GM19397 (cell line): ENCODE measurements around the gene RELN.

Experiments
- ATAC-seq: cut with Tn5 transposase; IDR thresholded peaks from one replicate; pipeline ENCODE4 v1.9.1; 2021; ENCODE audit warnings: mild to moderate bottlenecking, moderate library complexity; ENCODE audit not compliant: unreplicated experiment

The RELN gene

DNA sequence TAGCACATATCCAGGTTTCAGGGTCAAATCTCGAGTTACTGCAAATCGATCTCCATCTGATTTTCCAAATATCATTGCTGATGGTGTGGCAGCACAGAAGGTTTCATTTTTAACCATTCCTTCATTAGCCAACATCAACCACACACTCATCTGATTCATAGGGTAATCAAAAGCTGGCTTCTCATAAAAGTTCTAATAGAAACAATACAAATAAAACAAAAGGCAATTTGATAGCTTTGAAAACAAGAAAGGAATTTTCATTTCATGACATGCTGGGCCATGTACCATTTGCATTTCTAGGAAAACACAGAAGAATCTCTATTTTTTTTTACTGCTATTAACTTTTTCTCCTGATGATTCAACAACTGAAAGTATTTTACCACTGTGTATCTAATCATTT is 395.8 kb downstream of the RELN start:
- ATAC-seq, result no peak

DNA sequence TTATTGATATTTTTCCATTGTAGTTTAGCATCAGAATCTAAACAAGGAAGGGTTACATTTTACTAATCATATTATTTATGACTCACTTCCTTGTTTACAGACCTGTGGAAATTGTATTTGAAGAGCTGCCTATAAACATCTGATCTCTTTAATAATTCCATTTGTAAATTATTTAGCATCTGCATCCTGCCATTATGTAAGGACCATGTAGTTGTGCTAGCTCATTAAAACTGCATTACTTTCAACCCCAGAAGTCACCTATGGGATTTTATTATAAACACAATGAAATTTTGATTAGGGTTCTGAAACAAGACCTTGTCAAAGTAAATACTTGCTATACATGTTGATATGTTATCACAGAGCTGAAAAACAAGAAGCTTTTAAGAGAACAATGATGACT is 396.6 kb downstream of the RELN start:
- no peak for ATAC-seq

DNA sequence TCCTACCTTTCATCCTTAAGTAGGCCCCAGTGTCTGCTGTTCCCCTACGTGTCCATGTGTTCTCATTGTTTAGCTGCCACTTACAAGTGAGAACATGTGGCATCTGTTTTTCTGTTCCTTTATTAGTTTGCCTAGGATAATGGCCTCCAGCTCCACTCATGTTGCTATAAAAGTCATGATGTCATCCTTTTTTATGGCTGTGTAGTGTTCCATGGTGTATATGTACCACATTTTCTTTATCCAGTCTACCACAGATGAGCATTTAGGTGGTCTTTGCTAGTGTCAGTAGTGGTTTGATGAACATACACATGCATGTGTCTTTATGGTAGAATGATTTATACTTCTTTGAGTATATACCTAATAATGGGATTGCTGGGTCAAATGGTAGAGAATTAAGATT is 397.3 kb downstream of the RELN start:
- no peak for ATAC-seq

DNA sequence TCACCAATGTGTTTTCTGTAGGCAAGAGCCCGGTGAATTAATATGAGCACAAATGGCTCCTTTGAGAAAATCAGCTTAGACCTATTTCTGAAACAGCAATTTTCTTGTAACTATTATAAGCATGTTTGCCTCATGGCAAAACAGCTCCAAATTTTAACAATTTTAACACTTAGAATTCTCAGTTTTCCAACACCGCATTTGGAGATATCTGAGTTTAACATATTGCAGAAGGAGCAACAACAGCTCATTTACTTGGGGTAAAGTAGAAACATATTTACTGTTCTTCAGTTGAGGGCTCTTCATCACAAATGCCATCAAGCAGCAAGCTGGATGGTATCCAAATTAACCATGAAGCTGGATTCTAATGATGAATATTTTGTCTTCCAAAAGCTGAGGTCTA is 409.4 kb downstream of the RELN start:
- no peak for ATAC-seq

DNA sequence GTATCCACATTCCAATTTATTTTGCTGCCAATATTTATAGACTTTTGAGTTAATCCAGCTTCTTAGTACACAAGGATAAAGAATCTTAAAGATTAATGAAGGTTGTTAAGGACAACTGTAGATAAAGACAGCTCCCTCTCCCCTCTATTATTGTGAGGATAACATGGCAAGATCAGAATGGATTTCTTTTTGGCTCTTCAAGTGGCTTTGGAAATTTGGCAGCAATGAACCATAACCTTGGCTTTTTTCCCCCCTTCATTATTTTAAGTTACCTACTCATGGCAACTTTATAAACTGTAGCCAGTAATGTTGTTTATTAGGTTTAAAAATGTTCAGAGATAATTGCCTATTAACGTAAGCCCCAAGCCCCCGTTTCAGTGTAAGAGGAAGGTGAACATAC is 412.4 kb downstream of the RELN start:
- no peak for ATAC-seq

DNA sequence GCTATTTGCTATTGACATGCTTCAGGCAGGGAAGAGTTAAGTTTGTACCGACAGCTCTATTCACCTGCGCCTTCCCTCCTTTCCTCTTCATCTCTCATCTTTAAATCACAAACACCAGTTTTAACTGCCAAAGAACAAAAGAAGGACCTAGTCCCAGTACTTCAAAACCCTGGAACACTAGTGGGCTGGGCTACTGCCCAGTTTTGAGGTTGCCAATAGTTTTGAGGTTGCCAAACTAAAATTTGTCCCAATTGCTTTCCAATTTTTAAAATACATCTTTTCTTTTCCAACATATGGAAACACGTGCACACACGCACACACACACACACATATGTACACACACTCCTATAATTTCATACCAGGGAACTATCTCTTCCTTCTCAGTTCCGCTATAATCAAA is 412.8 kb downstream of the RELN start:
- no peak for ATAC-seq

DNA sequence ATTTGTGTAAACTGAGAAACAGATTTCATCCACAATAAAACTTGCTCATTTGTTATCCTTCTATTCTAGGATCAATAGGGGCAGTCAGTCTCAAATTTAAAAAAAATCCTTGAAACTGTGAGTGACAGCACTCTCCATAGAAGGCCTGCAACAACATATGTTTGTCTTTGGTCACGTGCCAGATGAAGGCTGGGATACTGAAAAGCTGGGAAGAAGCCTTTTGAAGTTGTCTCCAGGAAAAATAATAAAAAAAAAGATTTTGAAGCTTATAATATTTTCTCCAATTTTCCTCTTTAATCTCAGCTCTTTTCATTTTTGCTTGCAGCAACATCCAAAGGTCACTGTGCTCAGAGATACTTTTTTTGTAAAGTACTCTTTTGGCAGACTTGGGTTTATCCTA is 414.9 kb downstream of the RELN start:
- no peak for ATAC-seq

DNA sequence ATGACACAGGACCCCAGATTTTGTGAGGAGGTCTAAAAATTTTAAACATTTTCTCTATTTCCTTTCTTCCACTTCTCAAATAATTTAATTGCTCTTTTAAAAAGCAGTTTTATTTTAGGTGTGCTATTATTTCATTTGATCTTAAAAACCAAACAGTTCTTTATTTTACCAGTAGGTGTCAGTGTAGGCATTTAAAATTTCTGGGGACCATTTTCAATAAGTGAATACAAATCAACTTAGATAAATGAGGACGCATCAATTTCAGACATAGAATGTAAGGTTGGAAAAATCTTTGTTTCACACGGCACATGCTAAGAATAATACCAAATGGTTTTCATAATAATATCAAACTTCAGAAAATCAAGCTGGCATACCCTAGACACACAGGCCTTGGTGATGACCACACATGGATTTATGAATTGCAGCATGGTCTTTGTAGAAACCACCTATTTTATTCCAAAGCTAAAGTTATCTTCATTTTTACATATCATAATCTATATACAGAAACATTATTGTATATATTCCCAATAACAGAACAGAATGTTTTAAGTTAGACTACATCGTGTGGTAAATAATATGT is 415.9 kb downstream of the RELN start:
- ATAC-seq, result no peak

DNA sequence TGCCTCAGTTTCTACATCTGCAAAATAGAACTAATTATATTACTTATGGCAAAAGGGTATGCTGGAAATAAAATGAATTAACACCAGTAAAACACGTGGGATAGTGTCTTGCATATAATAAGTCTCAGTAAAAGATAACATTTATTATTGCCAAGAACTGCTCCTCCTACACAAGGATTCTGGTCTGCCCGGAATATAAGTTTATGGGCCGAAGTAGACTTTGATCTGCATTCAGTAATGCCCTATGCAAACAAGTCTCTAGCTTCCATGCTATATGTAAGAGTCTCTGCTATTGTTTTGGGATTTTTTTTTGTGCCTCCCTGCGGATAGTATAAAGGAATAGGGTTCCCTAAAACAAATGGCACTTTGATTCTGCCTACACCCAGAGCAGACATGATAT is 417.9 kb downstream of the RELN start:
- ATAC-seq, result no peak

DNA sequence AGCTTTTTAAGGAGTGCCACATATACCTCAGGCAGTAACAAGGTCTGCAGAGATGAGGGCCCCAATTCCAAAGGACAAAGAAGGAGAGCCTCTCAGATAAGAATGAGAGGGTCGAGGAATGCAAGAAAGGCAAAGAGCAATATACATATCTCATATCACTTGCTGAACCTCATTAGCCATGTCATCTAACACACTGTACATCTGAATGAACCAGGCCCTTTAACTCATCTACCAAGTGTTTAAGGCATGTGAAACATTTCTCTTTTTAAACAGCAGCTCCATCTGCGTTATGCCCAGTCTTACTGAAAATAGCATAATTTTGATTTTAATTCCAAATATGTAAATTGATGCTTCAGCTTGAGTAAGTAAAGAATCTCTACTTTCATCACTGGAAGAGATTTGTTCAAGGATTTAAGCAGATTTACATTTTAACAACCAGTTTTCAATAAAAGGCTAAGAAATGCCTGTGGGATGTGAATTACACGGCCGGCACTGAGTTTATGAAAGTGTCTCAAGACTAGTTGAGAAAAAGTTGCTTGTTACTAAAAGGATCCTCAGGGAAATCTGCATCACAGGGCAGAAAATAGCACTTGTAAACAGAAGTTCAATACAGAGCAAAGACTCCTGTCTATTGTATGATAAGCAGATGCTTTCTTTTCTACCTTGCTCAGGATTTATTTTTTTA is 419.7 kb downstream of the RELN start:
- no peak for ATAC-seq

DNA sequence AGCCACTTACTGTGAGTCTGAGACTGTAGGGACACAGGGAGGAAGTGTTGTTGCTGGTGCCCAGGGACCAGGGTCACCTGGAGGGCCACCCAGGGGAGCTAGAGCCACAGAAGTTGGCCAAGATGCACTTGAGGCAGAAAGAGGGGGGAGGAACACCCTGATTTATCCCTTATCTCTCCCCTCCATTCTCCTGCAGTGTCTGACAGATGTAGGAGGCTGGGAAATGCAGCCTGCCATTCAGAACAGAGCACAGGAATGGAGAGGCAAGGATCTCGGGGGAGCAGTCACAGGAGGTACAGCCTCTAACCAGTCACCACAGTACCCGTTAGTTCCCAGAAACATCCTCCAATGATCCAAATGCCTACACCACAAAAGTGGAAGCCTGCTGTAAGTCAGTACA is 425.0 kb downstream of the RELN start:
- no peak for ATAC-seq

DNA sequence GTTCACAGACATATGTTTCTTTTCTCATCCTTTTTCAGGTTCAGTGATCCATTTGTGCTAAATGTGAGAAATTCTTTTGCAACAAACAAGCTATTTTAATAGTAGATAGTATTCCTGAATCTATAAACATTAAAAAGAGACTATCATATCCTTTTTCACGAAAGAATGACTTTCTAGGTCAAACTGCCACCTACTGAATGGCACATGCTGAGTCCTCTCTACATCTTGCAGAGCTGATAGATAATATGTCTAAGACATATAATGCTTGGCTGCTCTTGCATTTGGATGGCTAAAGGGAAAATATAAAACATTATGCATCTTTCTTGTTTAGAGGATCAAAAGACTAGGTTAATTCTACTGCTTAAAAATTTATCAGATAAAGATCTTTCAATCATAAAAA is 429.3 kb downstream of the RELN start:
- ATAC-seq, result no peak

DNA sequence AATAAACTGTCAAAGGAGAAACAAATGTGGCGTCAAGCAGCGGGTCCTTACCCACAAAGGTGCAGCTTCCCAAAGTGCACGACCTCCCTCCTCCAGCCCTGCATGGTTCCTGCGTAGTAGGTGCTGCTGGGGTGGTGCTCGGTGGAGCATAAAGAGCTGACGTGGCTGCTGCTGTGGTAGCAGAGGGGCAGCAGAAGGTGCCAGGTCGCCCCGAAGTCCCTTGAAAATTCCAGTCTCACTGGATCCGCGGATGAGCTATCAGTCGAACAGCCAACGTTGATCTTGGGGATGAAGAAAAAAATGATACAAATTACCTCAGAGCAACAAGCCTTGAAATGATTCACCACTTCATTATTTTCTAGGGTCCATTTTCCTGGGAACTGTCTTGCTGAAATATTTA is 438.4 kb downstream of the RELN start:
- no peak for ATAC-seq

DNA sequence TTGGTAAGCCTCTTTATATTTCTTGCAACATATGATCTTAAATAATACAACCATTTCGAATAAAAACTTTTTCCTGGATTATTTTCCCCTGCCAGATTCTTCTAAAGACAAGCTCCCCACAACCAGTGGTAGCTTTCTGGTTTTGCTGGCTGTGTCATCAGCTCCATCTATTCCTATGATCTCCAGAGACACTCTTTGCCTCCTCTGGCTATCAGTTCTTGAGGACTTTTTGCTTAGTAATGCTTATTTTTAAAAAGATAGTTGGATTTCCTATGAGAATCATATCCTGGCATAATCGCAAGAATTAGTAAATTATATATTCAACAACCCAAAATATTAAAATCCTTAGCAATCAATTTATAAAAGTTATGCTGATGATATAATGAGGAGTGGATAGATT is 439.7 kb downstream of the RELN start:
- ATAC-seq, result no peak

DNA sequence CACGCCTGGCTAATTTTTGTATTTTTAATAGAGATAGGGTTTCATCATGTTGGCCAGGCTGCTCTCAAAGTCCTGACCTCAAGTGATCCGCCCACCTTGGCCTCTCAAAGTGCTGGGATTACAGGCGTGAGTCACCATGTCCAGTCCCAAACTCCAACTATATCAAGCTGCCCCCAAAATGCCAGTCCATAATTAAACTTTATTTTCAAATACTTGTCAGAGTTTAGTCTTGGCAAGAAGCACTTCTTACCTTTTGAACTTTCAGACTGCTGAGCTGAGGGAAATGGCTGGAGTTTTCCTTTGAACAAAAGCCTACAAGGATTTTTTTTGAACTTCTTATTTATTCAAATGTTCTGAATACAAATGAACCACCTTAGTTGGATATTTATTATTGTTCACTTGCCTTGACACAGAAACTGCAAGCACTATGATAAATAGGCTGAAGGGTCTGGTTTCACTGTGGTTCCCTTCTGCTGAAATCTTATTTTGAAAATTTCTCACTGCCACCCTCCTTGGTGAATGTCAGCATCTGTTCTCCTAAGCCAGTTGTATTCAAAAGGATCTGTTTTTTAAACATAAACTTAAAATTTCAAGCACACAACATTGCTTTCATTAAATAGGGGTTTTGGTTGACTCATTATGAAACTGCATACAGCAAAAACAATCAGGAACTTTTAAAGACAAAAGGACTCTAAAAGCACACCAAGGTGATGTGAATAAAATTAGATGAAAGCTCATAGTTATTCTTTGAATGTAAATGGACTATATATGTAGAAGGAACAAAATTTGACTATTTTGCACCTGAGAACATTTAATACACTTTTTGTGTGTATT is 441.8 kb downstream of the RELN start:
- no peak for ATAC-seq

DNA sequence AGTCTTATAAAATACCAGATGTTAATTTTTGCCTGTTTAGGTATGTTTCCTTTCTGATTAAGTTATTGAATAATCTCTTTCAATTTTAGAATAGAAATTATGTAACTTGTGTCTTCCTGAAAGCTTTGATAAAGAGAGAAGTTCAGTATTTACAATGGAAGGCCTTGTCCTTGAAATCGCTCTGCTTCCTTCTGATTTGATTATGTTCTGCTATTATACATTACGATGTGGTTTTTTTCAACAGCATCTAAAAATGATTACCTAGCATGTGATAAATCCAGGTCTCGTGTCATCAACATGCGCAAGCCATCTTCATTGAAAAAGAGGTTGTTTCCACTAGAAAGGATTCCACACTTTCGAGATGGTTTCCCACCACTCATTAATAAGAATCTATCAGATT is 447.0 kb downstream of the RELN start:
- no peak for ATAC-seq

DNA sequence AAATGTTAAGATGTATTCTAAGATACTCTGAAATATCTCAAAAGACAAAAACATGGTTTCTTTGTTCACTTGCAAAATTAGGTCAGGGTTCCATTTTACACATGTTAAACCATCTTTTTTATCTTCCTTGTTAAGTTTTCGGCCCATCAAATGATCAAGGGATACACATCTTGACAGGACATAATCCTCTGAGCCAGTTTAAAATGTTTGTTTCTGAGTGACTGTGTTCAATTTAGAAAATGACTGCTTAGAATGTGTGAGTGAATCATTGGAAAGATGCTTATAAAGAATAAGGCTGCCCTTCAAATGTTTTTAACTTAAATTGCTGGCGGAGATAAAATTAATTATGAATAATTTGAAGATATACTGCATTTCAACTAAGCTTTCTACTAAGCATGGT is 447.5 kb downstream of the RELN start:
- no peak for ATAC-seq

DNA sequence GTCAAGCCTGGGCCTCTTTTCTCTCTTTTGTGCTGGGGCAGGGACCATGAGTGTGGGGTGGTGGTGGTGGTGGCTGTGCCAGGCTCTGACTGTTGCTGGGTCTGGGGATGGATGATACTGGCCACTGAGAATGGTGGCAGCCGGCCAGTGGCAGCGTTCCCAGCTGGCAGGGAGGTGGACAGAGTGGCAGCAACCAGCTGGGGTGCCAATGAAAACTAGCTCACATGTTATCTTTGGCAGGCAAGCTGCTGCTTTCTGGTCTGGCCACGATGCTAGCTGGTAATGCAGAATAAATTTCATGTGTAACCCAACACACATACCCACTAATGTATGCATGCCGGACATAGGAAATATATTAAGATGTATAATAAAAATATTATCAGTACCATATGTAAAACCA is 448.4 kb downstream of the RELN start:
- no peak for ATAC-seq

DNA sequence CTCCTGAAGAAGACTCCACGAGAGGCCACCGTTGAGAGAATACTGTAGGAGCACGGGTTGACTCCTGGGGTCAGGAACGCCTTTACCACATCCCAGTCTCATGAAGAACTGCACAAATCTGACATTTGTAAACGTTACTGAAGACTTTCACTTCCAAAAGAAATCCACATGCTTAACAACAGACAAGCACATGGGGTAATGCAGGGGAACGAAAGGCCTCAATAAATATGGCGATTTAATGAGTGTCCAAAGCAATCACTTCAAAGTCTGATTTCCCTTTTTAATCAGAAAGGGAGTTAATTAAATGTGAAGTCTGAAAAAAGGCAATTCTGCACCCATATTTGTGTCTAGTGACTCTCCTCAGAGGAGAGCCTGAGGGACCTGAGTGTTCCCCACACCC is 449.1 kb downstream of the RELN start:
- no peak for ATAC-seq

DNA sequence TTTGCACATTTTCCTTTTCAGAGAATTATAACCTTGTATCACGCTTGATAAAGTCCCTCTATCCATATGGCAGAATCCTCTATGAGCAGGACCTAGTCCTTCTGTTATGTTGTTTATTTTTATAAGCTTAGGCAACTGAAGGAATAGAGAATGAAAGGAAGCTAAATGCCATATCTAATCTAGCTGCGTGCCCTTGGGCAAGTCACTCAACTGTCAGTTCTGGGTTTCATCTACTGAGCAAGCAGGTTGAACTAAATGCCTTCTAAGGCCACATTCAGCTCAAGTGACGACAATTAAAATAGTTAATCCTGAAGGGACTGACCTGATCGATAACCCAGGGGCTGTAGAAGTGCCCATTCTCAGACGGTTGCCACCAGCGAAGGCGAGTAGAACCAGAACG is 449.6 kb downstream of the RELN start:
- no peak for ATAC-seq

DNA sequence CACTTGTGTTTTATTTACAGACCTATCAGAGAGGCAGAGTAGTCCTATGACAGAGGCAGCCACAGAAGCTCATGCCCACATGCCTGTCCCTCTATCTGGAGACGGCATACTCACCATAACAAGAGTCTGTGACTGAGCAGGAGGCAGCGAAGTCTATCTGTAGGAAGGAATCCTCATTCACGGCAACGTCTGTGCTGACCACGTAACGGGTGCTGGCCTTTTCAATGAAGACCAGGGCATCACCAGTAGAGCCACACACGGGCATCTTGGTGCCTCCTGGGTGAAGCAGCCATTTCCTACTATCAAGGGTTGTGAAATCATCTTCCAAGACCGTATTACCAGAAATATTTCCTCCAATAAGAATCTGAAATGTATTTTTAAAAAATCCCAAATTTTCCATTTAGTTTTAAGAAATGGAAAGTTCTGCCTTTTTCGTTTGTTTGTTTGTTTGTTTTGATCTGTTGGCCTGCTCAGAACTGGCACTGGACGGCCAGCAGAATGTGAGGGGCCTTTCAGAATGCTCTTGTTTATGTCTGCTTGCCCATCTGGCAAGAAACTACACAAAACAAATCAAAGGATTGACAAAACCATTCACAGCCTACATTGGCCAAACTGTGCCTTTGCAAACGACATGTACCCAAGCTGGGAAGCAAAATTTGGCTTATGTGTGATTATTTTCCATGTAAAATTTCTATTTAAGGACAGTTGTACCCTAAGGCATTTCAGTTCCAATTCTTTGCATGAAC is 450.3 kb downstream of the RELN start:
- no peak for ATAC-seq

DNA sequence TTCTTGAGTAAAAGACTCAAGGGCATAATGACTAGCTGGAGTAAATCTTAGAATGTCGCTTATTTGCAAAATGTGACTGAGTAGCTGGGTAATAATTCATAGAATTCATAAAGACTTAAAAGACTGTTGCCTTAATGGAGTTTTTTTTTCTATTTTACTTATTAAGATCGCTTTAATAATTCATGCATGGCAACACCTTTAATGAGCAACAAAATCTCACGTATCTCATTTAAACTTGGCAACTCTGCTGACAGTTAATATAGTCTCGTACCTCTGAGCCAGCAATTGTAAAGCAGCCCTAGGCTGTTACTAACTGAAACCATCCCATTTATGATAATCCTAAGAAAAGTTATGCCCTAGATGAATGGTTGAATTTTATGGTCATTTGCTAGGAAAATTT is 455.7 kb downstream of the RELN start:
- ATAC-seq, result no peak
